B cell (primary cell): Measurements from ENCODE around the gene PLG. TPM values are rescaled to one million over a fixed set of nuclear protein-coding genes. Genes with fewer than 3 reads are reported as not detected.
"Not testable (repeated sequence)": the region's sequence is repeated elsewhere in the genome, so short reads cannot be mapped to it uniquely, and the experiment has no call there.

ENCODE experiments used
- ATAC-seq: fragments of 200-7000 bp; cut with Tn5 transposase; one replicate; pipeline ENCODE4 v1.10.0; 2021; ENCODE audit warnings: low read depth, mild to moderate bottlenecking, moderate number of reproducible peaks, moderate library complexity
- CTCF ChIA-PET: fragments of 350-600 bp; sonication (Branson Sonifier 250); formaldehyde crosslinking; loops from one replicate; lab custom pipeline; 2021; ENCODE audit warnings: antibody characterized with exemption, inconsistent platforms; lab: Charles Lee
- POLR2A ChIA-PET: fragments of 350-600 bp; sonication (Branson Sonifier 250); formaldehyde crosslinking; loops from one replicate; lab custom pipeline; 2021; ENCODE audit warnings: antibody characterized with exemption; lab: Charles Lee
- DNase-seq: peaks from one replicate; pipeline ENCODE4 v3.0.0; 2013
- H2AFZ ChIP-seq: 2 replicates; pipeline ENCODE4 v1.6.1; 2012; ENCODE audit warnings: mild to moderate bottlenecking, low read depth, low read length; ENCODE audit not compliant: insufficient read depth, poor library complexity, severe bottlenecking
- H3K27ac ChIP-seq, 2 donors: 1 replicate in 1 of 2; 2 replicates in 1 of 2; pipeline ENCODE4 v1.5.1; 2012 to 2013; ENCODE audit warnings: low read length in 2 of 2, mild to moderate bottlenecking in 2 of 2, moderate library complexity in 1 of 2
- H3K27me3 ChIP-seq, 4 experiments: fragments of 200-600 bp in 1 of 4; sonication (generic) in 1 of 4; replicated peaks in 1 of 4; 1 replicate in 2 of 4; 2 replicates in 2 of 4; pipeline versions ENCODE4 v1.6.1 to v1.7.0; 2013 to 2016; ENCODE audit warnings: low read length in 3 of 4, mild to moderate bottlenecking in 2 of 4, mixed read lengths in 1 of 4, moderate library complexity in 1 of 4; ENCODE audit not compliant: insufficient read depth in 4 of 4, control insufficient read depth in 3 of 4; ENCODE audit errors: control extremely low read depth in 1 of 4
- H3K36me3 ChIP-seq, 2 experiments: replicated peaks in 1 of 2; 1 replicate in 1 of 2; 2 replicates in 1 of 2; pipeline versions ENCODE4 v1.6.1 to v1.7.1; 2013; ENCODE audit warnings: low read length in 1 of 2; ENCODE audit not compliant: insufficient read depth in 2 of 2, control insufficient read depth in 1 of 2; ENCODE audit errors: control extremely low read depth in 1 of 2, extremely low read depth in 1 of 2
- H3K4me1 ChIP-seq, 2 donors: fragments of 200-600 bp in 1 of 2; sonication (generic) in 1 of 2; 1 replicate in 1 of 2; 2 replicates in 1 of 2; pipeline versions ENCODE4 v1.5.1 to v1.6.1; 2013 to 2017; ENCODE audit warnings: low read length in 2 of 2; ENCODE audit not compliant: control insufficient read depth in 2 of 2, insufficient read depth in 2 of 2
- H3K4me2 ChIP-seq: replicated peaks from 2 replicates; pipeline ENCODE3; 2012; ENCODE audit warnings: mild to moderate bottlenecking, low read depth, low read length; ENCODE audit not compliant: poor library complexity, severe bottlenecking
- H3K4me3 ChIP-seq, 5 experiments: fragments of 200-600 bp in 1 of 5; sonication (generic) in 1 of 5; 1 replicate in 3 of 5; 2 replicates in 2 of 5; pipeline versions ENCODE4 v1.5.1 to v1.7.0; 2011 to 2016; ENCODE audit warnings: low read length in 4 of 5, mild to moderate bottlenecking in 4 of 5, low read depth in 2 of 5, control low read depth in 1 of 5, moderate library complexity in 1 of 5; ENCODE audit not compliant: insufficient read depth in 1 of 5; ENCODE audit errors: control extremely low read depth in 1 of 5, extremely low read depth in 1 of 5
- H3K79me2 ChIP-seq: fragments of 200-600 bp; sonication (generic); one replicate; pipeline ENCODE4 v1.6.0; 2016; ENCODE audit warnings: low read length; ENCODE audit not compliant: control insufficient read depth, insufficient read depth
- H3K9ac ChIP-seq: fragments of 200-600 bp; sonication (generic); 2 replicates; pipeline ENCODE4 v1.6.1; 2017; ENCODE audit warnings: mild to moderate bottlenecking, low read length, moderate library complexity
- H3K9me3 ChIP-seq, 3 donors: one replicate each; pipeline versions ENCODE4 v1.6.1 to v1.7.1; 2013; ENCODE audit warnings: low read length in 2 of 3; ENCODE audit not compliant: control insufficient read depth in 2 of 3, insufficient read depth in 1 of 3; ENCODE audit errors: control extremely low read depth in 1 of 3
- H4K20me1 ChIP-seq: 2 replicates; pipeline ENCODE4 v1.6.0; 2012; ENCODE audit warnings: mild to moderate bottlenecking, low read length; ENCODE audit not compliant: insufficient read depth, control insufficient read depth, poor library complexity, severe bottlenecking
- H3K27ac Mint-ChIP-seq: one replicate; pipeline ENCODE4 v1.8.0; 2021; ENCODE audit warnings: mixed read lengths
- H3K27me3 Mint-ChIP-seq: one replicate; pipeline ENCODE4 v1.8.0; 2021; ENCODE audit warnings: mixed read lengths
- H3K4me1 Mint-ChIP-seq: one replicate; pipeline ENCODE4 v1.8.0; 2021; ENCODE audit warnings: mixed read lengths
- H3K4me3 Mint-ChIP-seq: one replicate; pipeline ENCODE4 v1.8.0; 2021; ENCODE audit warnings: mixed read lengths
- H3K9me3 Mint-ChIP-seq: one replicate; pipeline ENCODE4 v1.8.0; 2022; ENCODE audit warnings: mixed read lengths; ENCODE audit not compliant: insufficient read depth
- EZH2 ChIP-seq: IDR thresholded peaks from 2 replicates; pipeline ENCODE4 v1.6.1; 2012; ENCODE audit warnings: borderline replicate concordance, low read depth, mild to moderate bottlenecking, moderate library complexity, low read length; ENCODE audit not compliant: insufficient read depth, poor library complexity, severe bottlenecking
- WGBS: methylation state at CpG from one replicate; pipeline ENCODE4 v1.1.5; 2013; ENCODE audit warnings: missing lambda C conversion rate; ENCODE audit not compliant: insufficient coverage; 5-methylcytosine and 5-hydroxymethylcytosine counted together
- intact Hi-C: fragments of 100-400 bp; cut with micrococcal nuclease; formaldehyde crosslinking; loops from one replicate; pipeline ENCODE4 v1.10.0; 2022
- polyA plus RNA-seq: library from polyadenylated mRNA; depleted of rRNA; stranded (reverse); fragments of >200 nt; gene quantifications from 2 replicates; pipeline ENCODE4 v1.2.3, GENCODE V29; 2012
- total RNA-seq, 2 donors: library from RNA; stranded (reverse); fragments of 120-200 nt in 1 of 2; gene quantifications; 1 replicate in 1 of 2; 2 replicates in 1 of 2; pipeline versions ENCODE4 v1.2.3 to v1.2.4, GENCODE V29; 2013 to 2022
- TF ChIP-seq, protein P1 (sequence below): fragments of 200-600 bp; IDR thresholded peaks from one replicate; pipeline ENCODE4 v1.8.0; 2022; ENCODE audit warnings: antibody characterized with exemption, mild to moderate bottlenecking

Gene PLG
- total and polyA plus RNA-seq, 2 donors (not counting 1 experiment from before 2014, with no cell fraction given), result 0.32 TPM; not detected in 1

DNA sequence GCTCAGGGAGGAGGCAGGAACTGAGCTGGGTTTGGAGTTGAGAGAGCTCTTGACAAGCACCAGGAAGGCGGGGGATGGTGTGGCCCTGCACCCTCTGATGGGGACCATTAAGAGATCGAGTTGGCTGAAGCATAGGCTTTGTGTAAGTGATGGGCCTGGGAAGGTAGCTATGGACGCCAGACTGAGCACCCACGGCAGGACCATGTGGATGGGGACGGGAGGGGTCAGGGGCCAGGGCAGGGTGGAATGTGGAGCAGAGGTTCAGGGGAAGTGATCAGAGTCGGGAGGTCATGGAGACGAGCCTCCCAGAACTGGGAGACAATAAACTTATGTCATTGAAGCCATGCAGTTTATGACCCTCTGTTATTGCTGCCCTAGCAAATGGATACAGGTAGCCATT lies 81.7 kb downstream of the PLG start:
- no peaks in the 10 kb centered on the region for H3K79me2 ChIP-seq
- POLR2A ChIA-PET, result no interaction called here
- H3K27me3 ChIP-seq, result no peaks in the 10 kb centered on the region
- H3K4me3 ChIP-seq, result no peak overlapping the region
- intact Hi-C loops, result no loop called here
- no peaks in the 10 kb centered on the region for H3K9me3 ChIP-seq
- DNase-seq, result no peak
- TF ChIP-seq EZH2, result no peak
- TF ChIP-seq, protein P1, sequence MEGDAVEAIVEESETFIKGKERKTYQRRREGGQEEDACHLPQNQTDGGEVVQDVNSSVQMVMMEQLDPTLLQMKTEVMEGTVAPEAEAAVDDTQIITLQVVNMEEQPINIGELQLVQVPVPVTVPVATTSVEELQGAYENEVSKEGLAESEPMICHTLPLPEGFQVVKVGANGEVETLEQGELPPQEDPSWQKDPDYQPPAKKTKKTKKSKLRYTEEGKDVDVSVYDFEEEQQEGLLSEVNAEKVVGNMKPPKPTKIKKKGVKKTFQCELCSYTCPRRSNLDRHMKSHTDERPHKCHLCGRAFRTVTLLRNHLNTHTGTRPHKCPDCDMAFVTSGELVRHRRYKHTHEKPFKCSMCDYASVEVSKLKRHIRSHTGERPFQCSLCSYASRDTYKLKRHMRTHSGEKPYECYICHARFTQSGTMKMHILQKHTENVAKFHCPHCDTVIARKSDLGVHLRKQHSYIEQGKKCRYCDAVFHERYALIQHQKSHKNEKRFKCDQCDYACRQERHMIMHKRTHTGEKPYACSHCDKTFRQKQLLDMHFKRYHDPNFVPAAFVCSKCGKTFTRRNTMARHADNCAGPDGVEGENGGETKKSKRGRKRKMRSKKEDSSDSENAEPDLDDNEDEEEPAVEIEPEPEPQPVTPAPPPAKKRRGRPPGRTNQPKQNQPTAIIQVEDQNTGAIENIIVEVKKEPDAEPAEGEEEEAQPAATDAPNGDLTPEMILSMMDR, result no peak
- H3K9ac ChIP-seq, result no peak overlapping the region
- no peak for ATAC-seq
- Mint-ChIP-seq H3K4me3 (no peak overlapping the region), H3K4me1 (peaks cover 8% of the 10 kb centered on the region), H3K9me3 (no peaks in the 10 kb centered on the region), H3K27ac (no peak overlapping the region), H3K27me3 (no peaks in the 10 kb centered on the region)
- CTCF ChIA-PET, result interaction anchor here (1.3 kb wide), 1 partner anchor 587 kb away, joined by 3 read pairs; no protein-coding TSS in a partner anchor
- no peak overlapping the region for H3K4me2 ChIP-seq
- WGBS, result 69% methylated on average over 7 of the region's 7 CpGs
- H4K20me1 ChIP-seq, result no peaks in the 10 kb centered on the region
- H3K36me3 ChIP-seq, result no peaks in the 10 kb centered on the region
- no peak overlapping the region for H2AFZ ChIP-seq
- H3K4me1 ChIP-seq, result no peaks in the 10 kb centered on the region
- no peak overlapping the region for H3K27ac ChIP-seq

DNA sequence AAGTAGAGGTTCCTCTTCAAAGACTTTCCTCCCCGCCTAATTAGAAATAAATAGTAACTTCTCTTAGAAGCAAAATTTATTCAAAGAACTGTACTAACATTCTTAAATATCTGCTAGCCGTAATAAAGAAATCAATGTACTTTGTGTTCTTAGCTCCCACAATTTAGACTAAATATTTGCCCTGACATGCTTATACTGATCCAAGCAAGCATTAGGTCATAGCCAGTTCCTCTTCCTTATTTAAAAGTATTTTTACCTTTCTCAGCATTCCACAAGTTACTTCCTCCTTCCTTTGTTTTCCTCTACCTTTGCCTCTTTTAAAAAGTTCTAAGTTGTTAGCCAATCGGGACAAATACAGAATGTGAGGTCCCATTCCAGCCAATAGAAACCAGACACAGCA lies 86.1 kb downstream of the PLG start:
- H3K36me3 ChIP-seq, ATAC-seq, POLR2A ChIA-PET, CTCF ChIA-PET, H3K4me3 ChIP-seq, H3K4me2 ChIP-seq, H4K20me1 ChIP-seq, H3K27me3 ChIP-seq, H3K27ac Mint-ChIP-seq, H3K27me3 Mint-ChIP-seq, H3K4me3 Mint-ChIP-seq, H2AFZ ChIP-seq, H3K4me1 ChIP-seq, H3K9me3 ChIP-seq, H3K9me3 Mint-ChIP-seq, H3K27ac ChIP-seq, H3K9ac ChIP-seq, DNase-seq, H3K79me2 ChIP-seq, intact Hi-C loops: not testable (repeated sequence)
- H3K4me1 Mint-ChIP-seq, result peaks cover 17% of the 10 kb centered on the region
- WGBS, result 100% methylated on average over 1 of the region's 3 CpGs
